ENCODE measurements around the gene CYP27C1. TPM values are rescaled to one million over a fixed set of nuclear protein-coding genes. Genes with fewer than 3 reads are reported as not detected.
"Not testable (repeated sequence)": the region's sequence is repeated elsewhere in the genome, so short reads cannot be mapped to it uniquely, and the experiment has no call there.

CYP27C1 gene
- total RNA-seq, 2 donors from 2014 or later = not detected

GRCh38 chr2:127216593-127216992, 3.5 kb downstream of the CYP27C1 start:
- H3K36me3 Mint-ChIP-seq = peaks cover 14% of the 10 kb centered on the region
- no peak overlapping the region for H3K27ac Mint-ChIP-seq
- no peak for DNase-seq (ENCODE audit: low spot score)
- H3K4me3 Mint-ChIP-seq = no peak overlapping the region
- no peaks in the 10 kb centered on the region for H3K9me3 Mint-ChIP-seq
- no peak for ATAC-seq
- H3K4me1 Mint-ChIP-seq (ENCODE audit: low read depth in 2 of 2) = peaks cover 9 to 15% of the 10 kb centered on the region in 2 donors
- peaks cover 55 to 66% of the 10 kb centered on the region in 2 donors for H3K27me3 Mint-ChIP-seq

GRCh38 chr2:127216095-127216494, 4.0 kb downstream of the CYP27C1 start:
- H3K27ac Mint-ChIP-seq = no peak overlapping the region
- H3K36me3 Mint-ChIP-seq = peaks cover 14% of the 10 kb centered on the region
- DNase-seq (ENCODE audit: low spot score) = no peak
- no peaks in the 10 kb centered on the region for H3K9me3 Mint-ChIP-seq
- no peak for ATAC-seq
- H3K4me3 Mint-ChIP-seq = no peak overlapping the region
- H3K27me3 Mint-ChIP-seq = peaks cover 57 to 71% of the 10 kb centered on the region in 2 donors
- H3K4me1 Mint-ChIP-seq (ENCODE audit: low read depth in 2 of 2) = peaks cover 9 to 15% of the 10 kb centered on the region in 2 donors

- not testable (repeated sequence) for H3K9me3 Mint-ChIP-seq; ATAC-seq; DNase-seq (ENCODE audit: low spot score); H3K4me1 Mint-ChIP-seq (ENCODE audit: low read depth in 2 of 2); H3K27ac Mint-ChIP-seq; H3K4me3 Mint-ChIP-seq; H3K36me3 Mint-ChIP-seq
- H3K27me3 Mint-ChIP-seq = peaks cover 58 to 78% of the 10 kb centered on the region in 2 donors
Measured at GRCh38 chr2:127214201-127214600, 5.9 kb downstream of the CYP27C1 start.

- Mint-ChIP-seq H3K9me3 (no peaks in the 10 kb centered on the region), H3K4me3 (no peak overlapping the region), H3K27ac (no peak overlapping the region), H3K36me3 (no peaks in the 10 kb centered on the region), H3K27me3 (peaks cover 36 to 62% of the 10 kb centered on the region in 2 donors), H3K4me1 (ENCODE audit: low read depth in 2 of 2) (no peaks in the 10 kb centered on the region)
- DNase-seq (ENCODE audit: low spot score) (no peak), ATAC-seq (no peak)
Measured at GRCh38 chr2:127208313-127208712, 11.8 kb downstream of the CYP27C1 start.

GRCh38 chr2:127205218-127206125, 14.6 kb downstream of the CYP27C1 start:
- ATAC-seq = no peak
- no peak overlapping the region for H3K4me3 Mint-ChIP-seq
- H3K27me3 Mint-ChIP-seq = peaks cover 16 to 34% of the 10 kb centered on the region in 2 donors
- no peak overlapping the region for H3K27ac Mint-ChIP-seq
- no peak for DNase-seq (ENCODE audit: low spot score)
- no peaks in the 10 kb centered on the region for H3K4me1 Mint-ChIP-seq (ENCODE audit: low read depth in 2 of 2)
- H3K9me3 Mint-ChIP-seq = no peaks in the 10 kb centered on the region
- H3K36me3 Mint-ChIP-seq = no peaks in the 10 kb centered on the region

- no peak overlapping the region for H3K4me3 Mint-ChIP-seq
- H3K27me3 Mint-ChIP-seq = peaks cover 3 to 13% of the 10 kb centered on the region in 2 donors
- H3K4me1 Mint-ChIP-seq (ENCODE audit: low read depth in 2 of 2) = peaks cover 5 to 6% of the 10 kb centered on the region in 2 donors
Measured at GRCh38 chr2:127201452-127201851, 18.6 kb downstream of the CYP27C1 start.

GRCh38 chr2:127200962-127201361, 19.1 kb downstream of the CYP27C1 start:
- no peaks in the 10 kb centered on the region for H3K36me3 Mint-ChIP-seq
- no peak overlapping the region for H3K27ac Mint-ChIP-seq
- no peak for ATAC-seq
- H3K27me3 Mint-ChIP-seq = peaks cover 3 to 8% of the 10 kb centered on the region in 2 donors
- H3K4me1 Mint-ChIP-seq (ENCODE audit: low read depth in 2 of 2) = peaks cover 5 to 6% of the 10 kb centered on the region in 2 donors
- H3K9me3 Mint-ChIP-seq = no peaks in the 10 kb centered on the region
- DNase-seq (ENCODE audit: low spot score) = no peak
- no peak overlapping the region for H3K4me3 Mint-ChIP-seq

More at GRCh38 chr2:127201452-127201851, 18.6 kb downstream of the CYP27C1 start:
- Mint-ChIP-seq H3K9me3 (no peaks in the 10 kb centered on the region), H3K36me3 (no peaks in the 10 kb centered on the region), H3K27ac (no peak overlapping the region)
- ATAC-seq = no peak
- no peak for DNase-seq (ENCODE audit: low spot score)

GRCh38 chr2:127199223-127199622, 20.9 kb downstream of the CYP27C1 start:
- no peak for ATAC-seq
- peaks cover 5 to 6% of the 10 kb centered on the region in 2 donors for H3K4me1 Mint-ChIP-seq (ENCODE audit: low read depth in 2 of 2)
- H3K36me3 Mint-ChIP-seq = no peaks in the 10 kb centered on the region
- H3K4me3 Mint-ChIP-seq = no peak overlapping the region
- no peaks in the 10 kb centered on the region for H3K9me3 Mint-ChIP-seq
- H3K27me3 Mint-ChIP-seq = peaks cover 6% of the 10 kb centered on the region in 2 donors
- H3K27ac Mint-ChIP-seq = no peak overlapping the region
- DNase-seq (ENCODE audit: low spot score) = no peak

- peaks cover 5 to 6% of the 10 kb centered on the region in 2 donors for H3K4me1 Mint-ChIP-seq (ENCODE audit: low read depth in 2 of 2)
- H3K4me3 Mint-ChIP-seq = peak overlapping the region; percentile 68
- no peak overlapping the region for H3K27ac Mint-ChIP-seq
- peaks cover 6% of the 10 kb centered on the region in 2 donors for H3K27me3 Mint-ChIP-seq
- H3K9me3 Mint-ChIP-seq = no peaks in the 10 kb centered on the region
- no peak for DNase-seq (ENCODE audit: low spot score)
- peak; percentile 78 to 84 for ATAC-seq
- H3K36me3 Mint-ChIP-seq = no peaks in the 10 kb centered on the region
Measured at GRCh38 chr2:127197475-127198385, 22.4 kb downstream of the CYP27C1 start.

GRCh38 chr2:127196998-127197397, 23.1 kb downstream of the CYP27C1 start:
- H3K4me1 Mint-ChIP-seq (ENCODE audit: low read depth in 2 of 2) = peaks cover 5 to 6% of the 10 kb centered on the region in 2 donors
- peaks cover 6% of the 10 kb centered on the region in 2 donors for H3K27me3 Mint-ChIP-seq
- H3K4me3 Mint-ChIP-seq = peak overlapping the region; percentile 68
- no peaks in the 10 kb centered on the region for H3K9me3 Mint-ChIP-seq
- ATAC-seq = no peak
- H3K36me3 Mint-ChIP-seq = no peaks in the 10 kb centered on the region
- no peak overlapping the region for H3K27ac Mint-ChIP-seq
- DNase-seq (ENCODE audit: low spot score) = no peak

- DNase-seq (ENCODE audit: low spot score) (no peak), ATAC-seq (no peak)
- H3K27ac Mint-ChIP-seq = no peak overlapping the region
- H3K4me3 Mint-ChIP-seq = no peak overlapping the region
- H3K36me3 Mint-ChIP-seq = no peaks in the 10 kb centered on the region
- H3K9me3 Mint-ChIP-seq = no peaks in the 10 kb centered on the region
- peaks cover 6% of the 10 kb centered on the region in 2 donors for H3K27me3 Mint-ChIP-seq
- peaks cover 5 to 6% of the 10 kb centered on the region in 2 donors for H3K4me1 Mint-ChIP-seq (ENCODE audit: low read depth in 2 of 2)
Measured at GRCh38 chr2:127196549-127196948, 23.6 kb downstream of the CYP27C1 start.

- H3K27me3 Mint-ChIP-seq = peaks cover 6% of the 10 kb centered on the region in 2 donors
- H3K4me3 Mint-ChIP-seq = no peak overlapping the region
- peaks cover 5 to 6% of the 10 kb centered on the region in 2 donors for H3K4me1 Mint-ChIP-seq (ENCODE audit: low read depth in 2 of 2)
- H3K27ac Mint-ChIP-seq = no peak overlapping the region
- ATAC-seq (no peak), DNase-seq (ENCODE audit: low spot score) (no peak)
- H3K36me3 Mint-ChIP-seq = no peaks in the 10 kb centered on the region
- H3K9me3 Mint-ChIP-seq = no peaks in the 10 kb centered on the region
Measured at GRCh38 chr2:127195140-127196074, 24.7 kb downstream of the CYP27C1 start.

- H3K36me3 Mint-ChIP-seq = no peaks in the 10 kb centered on the region
- peaks cover 5 to 6% of the 10 kb centered on the region in 2 donors for H3K4me1 Mint-ChIP-seq (ENCODE audit: low read depth in 2 of 2)
- DNase-seq (ENCODE audit: low spot score) (no peak), ATAC-seq (no peak)
- H3K4me3 Mint-ChIP-seq = no peak overlapping the region
- no peak overlapping the region for H3K27ac Mint-ChIP-seq
- H3K9me3 Mint-ChIP-seq = no peaks in the 10 kb centered on the region
- peaks cover 6% of the 10 kb centered on the region in 2 donors for H3K27me3 Mint-ChIP-seq
Measured at GRCh38 chr2:127194447-127194846, 25.7 kb downstream of the CYP27C1 start.
